HCT116 (cell line): ENCODE measurements around the gene ADAM10.

Source experiments
- CBX3 ChIP-seq: IDR thresholded peaks from 2 replicates; pipeline ENCODE4 v1.6.1; 2012; ENCODE audit warnings: low read depth
- CTCF ChIP-seq, 3 experiments: fragments of 200-600 bp in 1 of 3; sonication (generic) in 1 of 3; IDR thresholded peaks in 2 of 3; conservative IDR thresholded peaks in 1 of 3; 2 replicates each; pipeline ENCODE4 v1.5.1; 2012 to 2017; ENCODE audit warnings: low read depth in 2 of 3, low read length in 2 of 3, antibody characterized with exemption in 1 of 3, borderline replicate concordance in 1 of 3, control low read depth in 1 of 3, mild to moderate bottlenecking in 1 of 3, mixed read lengths in 1 of 3, mixed run types in 1 of 3, moderate library complexity in 1 of 3; ENCODE audit not compliant: insufficient read depth in 1 of 3
- EZH2 ChIP-seq: fragments of 200-600 bp; sonication (generic); IDR thresholded peaks from 2 replicates; pipeline ENCODE4 v1.6.1; 2017; ENCODE audit warnings: antibody characterized with exemption, mixed run types
- EZH2phosphoT487 ChIP-seq: fragments of 200-600 bp; IDR thresholded peaks from 2 replicates; pipeline ENCODE4 v1.6.1; 2018; ENCODE audit warnings: antibody characterized with exemption, borderline replicate concordance
- POLR2A ChIP-seq: IDR thresholded peaks from 2 replicates; pipeline ENCODE4 v1.7.0; 2011; ENCODE audit warnings: borderline replicate concordance; ENCODE audit not compliant: insufficient read depth, insufficient read length; ENCODE audit errors: extremely low read depth
- POLR2AphosphoS5 ChIP-seq: IDR thresholded peaks from 2 replicates; pipeline ENCODE4 v1.6.1; 2011; ENCODE audit warnings: mild to moderate bottlenecking, low read depth, low read length, moderate library complexity
- RAD21 ChIP-seq: IDR thresholded peaks from 2 replicates; pipeline ENCODE4 v1.6.1; 2012; ENCODE audit warnings: low read depth, mild to moderate bottlenecking
- SRF ChIP-seq: IDR thresholded peaks from 2 replicates; pipeline ENCODE4 v1.6.1; 2012; ENCODE audit warnings: low read depth
- TCF7L2 ChIP-seq: IDR thresholded peaks from 2 replicates; pipeline ENCODE4 v1.7.0; 2011; ENCODE audit warnings: borderline replicate concordance, inconsistent platforms; ENCODE audit not compliant: insufficient read depth, insufficient read length; ENCODE audit errors: extremely low read depth
- ZNF274 ChIP-seq: fragments of 200-500 bp; sonication (Bioruptor generic); IDR thresholded peaks from 2 replicates; pipeline ENCODE4 v1.6.1; 2014; ENCODE audit warnings: mild to moderate bottlenecking, low read depth, low read length, inconsistent platforms
- TF ChIP-seq, protein P1 (sequence below): IDR thresholded peaks from 2 replicates; pipeline ENCODE4 v1.6.1; 2012

GRCh38 chr15:58677426-58677825 is 72.1 kb downstream of the ADAM10 start:
- no peak for TF ChIP-seq TCF7L2
- no peak for TF ChIP-seq CTCF (IDR thresholded peaks at IDR 0.05 in 2 of 3, conservative IDR thresholded peaks at IDR 0.05 in 1 of 3; ENCODE audit: borderline replicate concordance in 1 of 3, insufficient read depth in 1 of 3, low read depth in 2 of 3, low read length in 2 of 3)
- TF ChIP-seq CBX3, result no peak
- TF ChIP-seq POLR2A, result no peak
- TF ChIP-seq ZNF274, result no peak
- TF ChIP-seq, protein P1, sequence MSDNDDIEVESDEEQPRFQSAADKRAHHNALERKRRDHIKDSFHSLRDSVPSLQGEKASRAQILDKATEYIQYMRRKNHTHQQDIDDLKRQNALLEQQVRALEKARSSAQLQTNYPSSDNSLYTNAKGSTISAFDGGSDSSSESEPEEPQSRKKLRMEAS, result no peak
- no peak for TF ChIP-seq POLR2AphosphoS5
- no peak for TF ChIP-seq EZH2
- TF ChIP-seq SRF, result no peak
- no peak for TF ChIP-seq EZH2phosphoT487
- TF ChIP-seq RAD21, result peak; percentile 19; the same call in 1 of the 2 replicates
